GM23248 (cell line): ENCODE results near the gene IMPACT.

Experiments used
- EZH2 ChIP-seq: fragments of 200-600 bp; sonication (generic); IDR thresholded peaks from 2 replicates; pipeline ENCODE4 v1.6.1; 2018; ENCODE audit warnings: antibody characterized with exemption, mild to moderate bottlenecking; ENCODE audit not compliant: insufficient read depth, poor library complexity, severe bottlenecking
- EZH2phosphoT487 ChIP-seq: fragments of 200-600 bp; sonication (generic); IDR thresholded peaks from 2 replicates; pipeline ENCODE4 v1.6.1; 2018; ENCODE audit warnings: antibody characterized with exemption, moderate library complexity, mild to moderate bottlenecking, low read depth; ENCODE audit not compliant: insufficient read depth

- TF ChIP-seq EZH2: no peak
- TF ChIP-seq EZH2phosphoT487: no peak
Observed at GRCh38 chr18:24494586-24494985, 68.1 kb downstream of the IMPACT start.
